GM19240 (cell line): ENCODE measurements around the gene SMTN.
"Not testable (repeated sequence)": the region's sequence is repeated elsewhere in the genome, so short reads cannot be mapped to it uniquely, and the experiment has no call there.

ENCODE experiments used
- DNase-seq: peaks from one replicate; pipeline ENCODE4 v3.0.0; 2011; ENCODE audit warnings: low spot score; ENCODE audit not compliant: insufficient read length

The SMTN gene

GRCh38 chr22:31104869-31105268 is 23.8 kb downstream of the SMTN start:
- no peak for DNase-seq

- no peak for DNase-seq
Observed at GRCh38 chr22:31105282-31105929, 24.3 kb downstream of the SMTN start.

- no peak for DNase-seq
Observed at GRCh38 chr22:31106001-31106571, 25.0 kb downstream of the SMTN start.

GRCh38 chr22:31106731-31107177 is 25.6 kb downstream of the SMTN start:
- DNase-seq = no peak

- peak; percentile 97 for DNase-seq
Observed at GRCh38 chr22:31107178-31107893, 26.2 kb downstream of the SMTN start, which contains the start of gene SELENOM. Gene SELENOM (minus strand): TSS chr22:31107568. CDS start chr22:31107505, 63 bp downstream.

- no peak for DNase-seq
Observed at GRCh38 chr22:31107894-31108218, 26.7 kb downstream of the SMTN start.

- not testable (repeated sequence) for DNase-seq
Observed at GRCh38 chr22:31112547-31113091, 31.5 kb downstream of the SMTN start.

- DNase-seq = no peak
Observed at GRCh38 chr22:31118046-31118820, 37.1 kb downstream of the SMTN start.

- no peak for DNase-seq
Observed at GRCh38 chr22:31119026-31119717, 38.1 kb downstream of the SMTN start.

GRCh38 chr22:31120230-31120629 is 39.1 kb downstream of the SMTN start:
- DNase-seq = no peak

- no peak for DNase-seq
Observed at GRCh38 chr22:31120642-31121041, 39.5 kb downstream of the SMTN start.

GRCh38 chr22:31121403-31121802 is 40.3 kb downstream of the SMTN start:
- no peak for DNase-seq

- no peak for DNase-seq
Observed at GRCh38 chr22:31122196-31122531, 41.0 kb downstream of the SMTN start.

- DNase-seq = no peak
Observed at GRCh38 chr22:31122532-31123291, 41.6 kb downstream of the SMTN start, which contains the start of gene INPP5J. Gene INPP5J (plus strand): TSS chr22:31122966. CDS start chr22:31123015, 49 bp downstream.

- no peak for DNase-seq
Observed at GRCh38 chr22:31123292-31123602, 42.1 kb downstream of the SMTN start.

GRCh38 chr22:31124290-31124689 is 43.2 kb downstream of the SMTN start:
- DNase-seq = no peak

- DNase-seq = no peak
Observed at GRCh38 chr22:31124811-31125465, 43.8 kb downstream of the SMTN start.

- no peak for DNase-seq
Observed at GRCh38 chr22:31125521-31126117, 44.5 kb downstream of the SMTN start.

- no peak for DNase-seq
Observed at GRCh38 chr22:31126128-31126868, 45.2 kb downstream of the SMTN start.
